ENCODE results near the gene OR2L8. TPM values are rescaled to one million over a fixed set of nuclear protein-coding genes. Genes with fewer than 3 reads are reported as not detected.
A peak's percentile ranks its signal among the peaks of the same experiment; 100 is the strongest.

The OR2L8 gene
- not detected in 2 replicates for polyA plus RNA-seq (2014; cell fraction: cytosol; rRNA removed)
- not detected in 2 replicates for polyA plus RNA-seq (2014; cell fraction: nucleus; rRNA removed)

GRCh38 chr1:247948558-247948957 is at the start of gene OR2L8:
TSS of gene OR2L8 (plus strand) at chr1:247948858. CDS start at chr1:247948858, 0 bp downstream.
- DNase-seq (ENCODE audit: low spot score): no peak

GRCh38 chr1:247904122-247904521 is 44.5 kb upstream of the OR2L8 start:
- DNase-seq (ENCODE audit: low spot score): peak; percentile 32

DNA sequence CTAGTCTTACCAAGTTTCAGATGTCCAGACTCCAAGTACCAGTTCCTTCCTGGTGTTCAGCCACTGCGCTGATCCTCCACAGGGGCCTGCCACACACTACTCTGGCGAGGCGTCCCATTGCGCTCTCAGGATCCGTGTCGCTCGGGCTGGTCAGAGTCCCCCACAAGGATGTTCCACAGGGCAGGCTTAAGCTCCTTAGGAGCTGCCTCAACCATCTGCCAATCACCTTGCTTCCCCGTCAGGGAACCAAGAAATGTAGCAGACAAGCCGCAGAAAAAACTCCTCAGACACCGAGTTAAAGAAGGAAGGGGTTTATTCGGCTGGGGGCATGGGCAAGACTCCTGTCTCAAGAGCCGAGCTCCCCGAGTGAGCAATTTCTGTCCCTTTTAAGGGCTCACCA is 43.5 kb upstream of the OR2L8 start:
- DNase-seq (ENCODE audit: low spot score): peak; percentile 65

DNA sequence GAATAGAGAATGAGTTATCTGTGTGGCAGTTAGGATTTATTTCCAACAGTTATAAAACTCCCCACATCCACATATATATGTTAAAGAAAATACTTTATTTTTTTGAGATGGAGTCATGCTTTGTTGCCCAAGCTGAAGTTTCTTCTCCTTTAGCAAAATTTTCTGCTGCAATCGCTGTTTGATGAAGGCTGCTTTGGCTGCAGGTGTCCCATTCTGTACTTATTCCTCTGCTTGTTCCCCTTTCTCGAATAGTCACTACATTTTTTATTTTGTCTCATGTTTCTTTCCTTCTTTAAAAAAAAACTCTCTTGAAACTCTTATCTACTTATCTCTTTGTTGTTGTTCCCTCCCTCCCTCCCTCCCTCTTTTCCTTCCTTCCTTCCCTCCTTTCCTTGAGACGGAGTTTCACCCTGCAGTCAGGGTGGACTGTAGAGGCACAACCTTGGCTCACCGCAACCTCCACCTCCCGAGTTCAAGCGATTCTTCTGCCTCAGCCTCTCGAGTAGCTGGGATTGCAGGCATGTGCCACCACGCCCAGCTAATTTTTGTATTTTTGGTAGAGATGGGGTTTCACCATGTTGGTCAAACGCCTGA is 42.7 kb upstream of the OR2L8 start:
- DNase-seq (ENCODE audit: low spot score): no peak

DNA sequence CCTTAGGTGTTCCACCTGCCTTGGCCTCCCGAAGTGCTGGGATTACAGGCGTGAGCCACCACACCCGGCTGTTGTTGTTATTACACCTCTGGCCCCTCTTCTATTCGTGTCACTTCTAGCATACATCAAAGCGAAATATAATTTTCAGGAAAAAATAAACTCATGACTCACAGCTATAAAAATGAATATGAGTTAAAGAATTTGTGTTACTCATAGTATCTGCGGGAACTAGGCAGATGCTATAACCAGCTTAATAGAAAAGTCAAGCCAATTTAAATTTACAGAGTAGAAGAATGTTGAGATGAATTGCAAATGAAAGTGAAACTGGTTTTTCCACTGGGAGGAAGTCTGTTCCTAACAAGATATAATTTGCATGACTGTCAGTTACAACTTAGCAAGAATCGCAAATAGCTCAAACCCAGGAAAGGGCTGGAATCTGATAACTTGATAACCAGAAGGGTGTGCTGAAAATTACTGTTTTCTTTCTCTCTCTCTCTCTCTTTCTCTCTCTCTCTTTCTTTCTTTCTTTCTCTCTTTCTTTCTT is 42.1 kb upstream of the OR2L8 start:
- DNase-seq (ENCODE audit: low spot score): peak; percentile 11

DNA sequence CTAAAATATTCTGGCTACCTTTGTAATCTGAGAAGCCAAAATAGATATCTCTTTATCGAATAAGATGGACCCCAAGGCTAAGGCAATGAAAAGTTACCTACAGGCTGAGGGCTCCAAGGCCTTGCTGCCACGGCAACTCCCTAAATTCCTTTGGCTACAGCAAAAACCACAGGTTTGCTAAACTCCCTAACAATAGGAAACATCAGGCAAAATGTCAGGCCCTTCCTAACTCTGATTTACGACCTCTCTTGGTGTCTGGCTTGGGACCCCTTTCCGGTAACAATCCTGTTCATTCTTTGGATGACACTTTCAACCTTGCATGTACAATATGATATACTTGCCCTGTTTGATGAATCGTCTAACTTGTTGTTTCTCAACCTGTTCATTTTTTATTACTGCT is 39.9 kb upstream of the OR2L8 start:
- no peak for DNase-seq (ENCODE audit: low spot score)

- no peak for DNase-seq (ENCODE audit: low spot score)
Observed at GRCh38 chr1:247913786-247914185, 34.9 kb upstream of the OR2L8 start.

GRCh38 chr1:247914941-247915662 is 33.6 kb upstream of the OR2L8 start:
- DNase-seq (ENCODE audit: low spot score): no peak

- no peak for DNase-seq (ENCODE audit: low spot score)
Observed at GRCh38 chr1:247919952-247920351, 28.7 kb upstream of the OR2L8 start, which contains the start of gene OR2T8. TSS of gene OR2T8 (plus strand) at chr1:247920252. CDS start at chr1:247921018, 766 bp downstream.

- peak; percentile 13 for DNase-seq (ENCODE audit: low spot score)
Observed at GRCh38 chr1:247923941-247924340, 24.7 kb upstream of the OR2L8 start.

GRCh38 chr1:247924868-247925267 is 23.8 kb upstream of the OR2L8 start, which contains the start of gene OR2AJ1:
TSS of gene OR2AJ1 (plus strand) at chr1:247924889. CDS start at chr1:247933769, 8,880 bp downstream.
- no peak for DNase-seq (ENCODE audit: low spot score)

DNA sequence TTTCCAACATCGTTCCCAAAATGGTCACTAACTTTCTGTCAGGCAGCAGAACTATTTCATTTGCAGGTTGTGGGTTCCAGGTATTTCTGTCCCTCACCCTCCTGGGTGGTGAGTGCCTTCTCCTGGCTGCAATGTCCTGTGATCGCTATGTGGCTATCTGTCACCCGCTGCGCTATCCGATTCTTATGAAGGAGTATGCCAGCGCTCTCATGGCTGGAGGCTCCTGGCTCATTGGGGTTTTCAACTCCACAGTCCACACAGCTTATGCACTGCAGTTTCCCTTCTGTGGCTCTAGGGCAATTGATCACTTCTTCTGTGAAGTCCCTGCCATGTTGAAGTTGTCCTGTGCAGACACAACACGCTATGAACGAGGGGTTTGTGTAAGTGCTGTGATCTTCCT is 14.7 kb upstream of the OR2L8 start:
- no peak for DNase-seq (ENCODE audit: low spot score)

DNA sequence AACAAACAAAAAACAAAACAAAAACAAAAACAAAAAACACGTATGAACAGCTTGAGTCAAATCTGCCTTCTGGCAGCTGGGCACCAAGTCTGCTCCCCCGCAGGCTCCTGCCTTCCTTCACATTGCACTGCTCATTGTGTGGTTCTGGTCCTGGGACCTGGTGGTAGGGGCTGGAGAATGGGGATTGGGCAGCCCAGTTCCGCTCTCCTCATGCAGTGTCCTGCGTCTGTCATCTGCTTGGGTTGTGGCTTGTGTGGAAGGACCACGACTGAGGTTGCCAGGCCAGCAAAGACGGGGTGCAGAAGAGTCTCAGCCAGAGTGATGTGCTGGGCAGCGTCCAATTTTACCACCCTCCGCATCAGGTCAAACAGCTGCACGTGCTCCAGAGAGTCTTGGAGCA is 12.9 kb upstream of the OR2L8 start:
- no peak for DNase-seq (ENCODE audit: low spot score)

DNA sequence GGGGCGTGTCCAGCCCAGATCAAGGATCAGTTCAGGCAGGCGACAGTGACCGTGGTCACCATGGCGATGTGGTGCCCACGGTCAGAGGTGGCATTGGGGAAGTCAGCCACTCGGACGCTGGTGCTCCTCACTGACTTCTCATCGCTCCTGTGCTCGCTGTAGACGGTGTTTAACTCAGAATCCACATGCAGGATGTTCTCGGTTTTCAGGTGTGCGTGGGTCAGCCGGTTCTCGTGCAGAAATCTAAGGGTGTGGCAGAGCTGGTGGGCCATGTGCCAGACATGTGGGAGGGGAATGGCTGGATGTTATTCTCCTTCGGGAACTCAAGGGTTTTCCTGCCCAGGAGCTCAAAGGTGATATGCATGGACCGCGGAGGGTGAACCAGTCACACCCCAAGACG is 12.2 kb upstream of the OR2L8 start:
- DNase-seq (ENCODE audit: low spot score): no peak

- DNase-seq (ENCODE audit: low spot score): peak; percentile 66
Observed at GRCh38 chr1:247936965-247937734, 11.5 kb upstream of the OR2L8 start.

- DNase-seq (ENCODE audit: low spot score): no peak
Observed at GRCh38 chr1:247942624-247943023, 6.0 kb upstream of the OR2L8 start.

- DNase-seq (ENCODE audit: low spot score): no peak
Observed at GRCh38 chr1:247953408-247953807, 4.8 kb downstream of the OR2L8 start.

GRCh38 chr1:247961791-247962190 is 13.1 kb downstream of the OR2L8 start:
- no peak for DNase-seq (ENCODE audit: low spot score)

GRCh38 chr1:247962911-247963588 is 14.4 kb downstream of the OR2L8 start:
- no peak for DNase-seq (ENCODE audit: low spot score)

DNA sequence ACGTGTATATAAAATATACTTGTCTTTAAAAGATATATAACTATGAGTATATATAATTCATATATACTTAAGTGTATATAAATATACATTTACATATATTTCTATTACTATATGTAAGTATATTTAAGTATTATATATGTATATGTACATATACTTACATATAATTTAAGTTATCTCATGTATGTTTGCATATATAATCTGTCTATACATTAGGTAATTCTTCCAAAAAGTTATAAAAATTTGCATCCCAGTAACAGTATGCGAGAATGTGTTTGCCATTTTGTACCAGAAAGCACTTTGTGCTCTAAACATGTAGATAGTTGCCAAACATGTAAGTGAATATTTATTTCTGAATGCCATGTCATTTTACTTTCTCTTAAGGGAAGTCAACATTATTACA is 16.3 kb downstream of the OR2L8 start, which contains the start of gene OR2AK2:
Gene OR2AK2, plus strand, starts transcription at position 301 of the 400 bp plus-strand sequence. CDS start 144 bp downstream, outside the sequence.
- no peak for DNase-seq (ENCODE audit: low spot score)

- DNase-seq (ENCODE audit: low spot score): no peak
Observed at GRCh38 chr1:247966532-247967204, 18.0 kb downstream of the OR2L8 start.
